Naive thymus-derived CD8-positive, alpha-beta T cell (primary cell): ENCODE data around the gene PTPRE. TPM values are rescaled to one million over a fixed set of nuclear protein-coding genes. Genes with fewer than 3 reads are reported as not detected.

Experiments
- ATAC-seq, 2 donors: fragments of 150-1000 bp; cut with Tn5 transposase in 1 of 2; sonication (Bioruptor Pico), chemical (Tn5 transposase) in 1 of 2; 1 replicate in 1 of 2; 2 replicates in 1 of 2; pipeline ENCODE4 v1.10.0; 2021; ENCODE audit warnings: mild to moderate bottlenecking in 2 of 2, moderate library complexity in 2 of 2
- POLR2A ChIA-PET: fragments of 350-600 bp; sonication (Branson Sonifier 250); formaldehyde crosslinking; loops from one replicate; lab custom pipeline; 2021; ENCODE audit warnings: antibody characterized with exemption; lab: Charles Lee
- DNase-seq, 10 donors: peaks; one replicate each; pipeline versions ENCODE4 v3.0.0 to v3.0.0-alpha.2; 2020 to 2022
- H3K27ac Mint-ChIP-seq, 10 donors: one replicate each; pipeline ENCODE4 v1.8.0; 2020 to 2022; ENCODE audit warnings: mild to moderate bottlenecking in 10 of 10, mixed read lengths in 10 of 10, moderate library complexity in 4 of 10, inconsistent platforms in 1 of 10
- H3K27me3 Mint-ChIP-seq, 5 donors: one replicate each; pipeline ENCODE4 v1.8.0; 2021 to 2022; ENCODE audit warnings: mixed read lengths in 5 of 5
- H3K36me3 Mint-ChIP-seq, 3 donors: one replicate each; pipeline ENCODE4 v1.8.0; 2020 to 2022; ENCODE audit warnings: mixed read lengths in 3 of 3, mild to moderate bottlenecking in 2 of 3, inconsistent platforms in 1 of 3
- H3K4me1 Mint-ChIP-seq, 4 donors: one replicate each; pipeline ENCODE4 v1.8.0; 2021 to 2022; ENCODE audit warnings: mixed read lengths in 4 of 4
- H3K4me3 Mint-ChIP-seq, 10 donors: one replicate each; pipeline ENCODE4 v1.8.0; 2020 to 2022; ENCODE audit warnings: mild to moderate bottlenecking in 10 of 10, mixed read lengths in 10 of 10, moderate library complexity in 6 of 10, inconsistent platforms in 1 of 10
- H3K9me3 Mint-ChIP-seq, 9 donors: one replicate each; pipeline ENCODE4 v1.8.0; 2020 to 2022; ENCODE audit warnings: mixed read lengths in 9 of 9, mild to moderate bottlenecking in 3 of 9, inconsistent platforms in 1 of 9, moderate library complexity in 1 of 9
- polyA plus RNA-seq, 3 donors: library from polyadenylated mRNA; unstranded; fragments of 300-500 nt; fragmentation: Illumina TruSeq; gene quantifications; one replicate each; pipeline ENCODE4 v1.2.3, GENCODE V29; 2021
- total RNA-seq, 8 experiments: library from RNA in 2 of 8; stranded (reverse) in 2 of 8; gene quantifications; one replicate each; pipeline ENCODE4 v1.2.3 and lab custom pipeline; 2021 to 2026

Gene PTPRE
- total and polyA plus RNA-seq, 5 experiments from 2014 or later: 7.8 to 29.5 (median 17.6) TPM

DNA sequence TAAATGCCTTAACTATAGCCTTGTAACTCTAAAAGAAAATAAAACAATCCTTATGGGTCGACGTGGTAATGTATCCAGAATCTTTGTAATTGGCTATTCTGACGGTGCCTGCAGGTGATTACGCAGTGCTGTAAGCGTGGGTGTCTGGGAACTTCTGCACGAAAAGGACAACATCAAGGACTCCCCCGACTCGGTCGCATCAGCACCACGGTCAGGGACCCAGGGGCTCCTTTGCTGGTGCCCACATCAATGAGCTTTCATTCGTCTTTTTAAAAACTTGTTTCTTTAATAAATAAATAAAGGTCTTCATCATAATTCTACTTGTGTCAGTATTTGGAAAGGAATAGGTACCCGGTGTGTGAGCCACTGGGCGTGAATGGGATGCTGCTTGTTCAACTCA, 206.1 kb downstream of the PTPRE start:
- Mint-ChIP-seq H3K36me3 (no peaks in the 10 kb centered on the region), H3K9me3 (no peaks in the 10 kb centered on the region)

DNA sequence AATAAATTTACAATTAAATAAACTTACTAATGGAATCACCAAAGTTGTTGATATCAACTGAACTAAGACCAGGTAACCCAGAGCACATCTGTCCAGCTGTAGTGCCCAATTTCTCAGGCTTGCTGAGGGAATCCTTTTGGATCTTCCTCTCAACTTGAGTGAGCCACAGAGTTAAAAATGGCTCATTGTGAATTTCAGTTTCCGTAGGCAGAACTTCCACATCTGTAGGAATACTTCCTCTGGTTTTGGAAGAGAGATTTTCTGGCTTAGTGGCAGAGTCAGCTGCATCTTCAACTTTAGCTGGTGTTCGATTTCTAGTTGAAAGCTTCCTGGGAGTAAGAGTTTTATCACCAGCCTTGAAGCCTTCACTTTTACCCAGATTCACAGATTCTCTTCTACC, 208.0 kb downstream of the PTPRE start:
- Mint-ChIP-seq H3K4me1 (no peaks in the 10 kb centered on the region), H3K27ac (no peak overlapping the region), H3K4me3 (no peak overlapping the region), H3K27me3 (peaks cover 0 to 11% (median 0%) of the 10 kb centered on the region in 5 donors), H3K9me3 (no peaks in the 10 kb centered on the region), H3K36me3 (no peaks in the 10 kb centered on the region)
- no peak for ATAC-seq
- POLR2A ChIA-PET: no interaction called here
- DNase-seq: no peak

More for the DNA sequence above, 206.1 kb downstream of the PTPRE start:
- Mint-ChIP-seq H3K4me3 (no peak overlapping the region), H3K27me3 (no peaks in the 10 kb centered on the region), H3K4me1 (no peaks in the 10 kb centered on the region), H3K27ac (no peak overlapping the region)
- ATAC-seq (no peak), DNase-seq (no peak)
- POLR2A ChIA-PET: no interaction called here

DNA sequence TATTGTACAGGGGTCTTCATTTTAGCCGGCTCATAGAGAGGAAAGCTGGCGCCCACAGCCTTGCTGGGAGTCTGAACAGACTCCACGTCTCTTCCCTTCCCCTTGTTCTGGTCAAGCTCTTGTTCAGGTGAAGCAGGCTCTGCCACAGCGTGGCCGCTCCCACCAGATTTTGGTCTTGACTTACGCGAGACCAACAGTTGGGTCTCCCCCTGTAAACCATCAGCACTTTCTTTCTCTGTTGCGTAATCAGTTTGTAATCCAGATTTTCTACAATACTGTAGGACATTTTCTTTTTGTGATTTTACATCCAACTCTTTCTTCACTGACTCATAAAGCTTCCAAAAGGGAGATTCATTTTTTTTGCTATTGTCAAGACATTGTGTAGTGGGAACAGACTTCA, 208.5 kb downstream of the PTPRE start:
- no peak for DNase-seq
- no peak for ATAC-seq
- H3K4me1 Mint-ChIP-seq: no peaks in the 10 kb centered on the region
- H3K27me3 Mint-ChIP-seq: peaks cover 0 to 14% (median 1%) of the 10 kb centered on the region in 5 donors
- no peaks in the 10 kb centered on the region for H3K36me3 Mint-ChIP-seq
- no peaks in the 10 kb centered on the region for H3K9me3 Mint-ChIP-seq
- no peak overlapping the region for H3K4me3 Mint-ChIP-seq
- no peak overlapping the region for H3K27ac Mint-ChIP-seq
- POLR2A ChIA-PET: no interaction called here

DNA sequence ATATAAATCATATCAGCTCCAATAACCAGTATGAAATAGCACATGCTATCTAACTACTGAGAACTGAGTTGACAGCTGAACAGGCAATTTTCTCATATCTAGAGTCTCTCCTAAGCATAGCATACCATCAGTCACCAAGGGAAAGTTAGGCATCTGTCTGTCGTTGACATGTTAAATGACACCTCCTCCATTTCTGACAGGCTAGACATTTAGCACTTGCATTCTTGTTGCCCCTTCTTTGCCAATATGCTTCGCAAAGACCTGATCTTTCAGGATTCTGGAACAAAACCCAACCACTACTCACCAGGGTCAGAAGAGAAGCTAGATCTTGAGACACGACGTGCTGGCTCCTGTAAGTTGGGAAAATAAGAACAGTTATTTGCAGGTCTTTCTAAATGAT, 209.3 kb downstream of the PTPRE start:
- peaks cover 0 to 22% (median 9%) of the 10 kb centered on the region in 5 donors for H3K27me3 Mint-ChIP-seq
- no peaks in the 10 kb centered on the region for H3K4me1 Mint-ChIP-seq

DNA sequence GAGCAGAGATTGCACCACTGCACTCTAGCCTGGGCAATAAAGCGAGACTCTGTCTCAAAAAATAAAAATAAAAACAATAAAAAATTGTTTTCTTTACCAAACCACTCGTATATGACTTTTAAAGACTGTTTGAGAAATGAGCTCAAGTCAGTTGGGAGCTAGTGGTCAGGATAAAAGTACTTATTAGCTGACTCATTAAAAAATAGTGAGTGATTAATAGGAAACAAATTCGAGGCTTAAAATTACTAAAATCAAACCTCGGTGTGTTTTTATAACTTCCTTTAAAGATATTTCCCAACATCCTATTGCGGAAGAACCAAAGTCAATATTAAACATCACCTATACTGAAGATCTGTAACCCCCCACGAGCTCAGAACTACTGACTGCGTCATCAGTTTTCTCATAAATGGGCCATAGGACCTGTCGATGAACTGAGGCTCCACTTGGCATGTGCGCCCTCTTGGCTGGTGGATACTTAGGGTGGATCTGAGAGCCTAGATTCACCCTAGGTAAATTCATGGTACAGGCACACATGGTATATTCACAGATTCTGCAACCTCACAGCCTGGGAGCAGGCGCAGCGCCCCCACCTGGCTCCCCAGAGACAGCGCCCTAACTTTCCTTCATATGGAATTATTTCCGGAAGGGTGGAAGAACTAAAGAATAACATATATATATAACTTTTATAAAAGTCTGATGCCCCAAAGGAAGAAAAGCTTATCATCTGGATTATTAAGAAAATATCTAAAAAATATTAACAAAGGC, 210.1 kb downstream of the PTPRE start:
- Mint-ChIP-seq H3K27ac (no peak overlapping the region), H3K9me3 (no peaks in the 10 kb centered on the region), H3K4me1 (no peaks in the 10 kb centered on the region), H3K36me3 (no peaks in the 10 kb centered on the region), H3K27me3 (peaks cover 0 to 26% (median 13%) of the 10 kb centered on the region in 5 donors), H3K4me3 (no peak overlapping the region)
- DNase-seq (no peak), ATAC-seq (no peak)
- POLR2A ChIA-PET: no interaction called here

More for the DNA sequence above, 209.3 kb downstream of the PTPRE start:
- DNase-seq (no peak), ATAC-seq (no peak)
- Mint-ChIP-seq H3K9me3 (no peaks in the 10 kb centered on the region), H3K4me3 (no peak overlapping the region), H3K36me3 (no peaks in the 10 kb centered on the region), H3K27ac (no peak overlapping the region)
- POLR2A ChIA-PET: no interaction called here

DNA sequence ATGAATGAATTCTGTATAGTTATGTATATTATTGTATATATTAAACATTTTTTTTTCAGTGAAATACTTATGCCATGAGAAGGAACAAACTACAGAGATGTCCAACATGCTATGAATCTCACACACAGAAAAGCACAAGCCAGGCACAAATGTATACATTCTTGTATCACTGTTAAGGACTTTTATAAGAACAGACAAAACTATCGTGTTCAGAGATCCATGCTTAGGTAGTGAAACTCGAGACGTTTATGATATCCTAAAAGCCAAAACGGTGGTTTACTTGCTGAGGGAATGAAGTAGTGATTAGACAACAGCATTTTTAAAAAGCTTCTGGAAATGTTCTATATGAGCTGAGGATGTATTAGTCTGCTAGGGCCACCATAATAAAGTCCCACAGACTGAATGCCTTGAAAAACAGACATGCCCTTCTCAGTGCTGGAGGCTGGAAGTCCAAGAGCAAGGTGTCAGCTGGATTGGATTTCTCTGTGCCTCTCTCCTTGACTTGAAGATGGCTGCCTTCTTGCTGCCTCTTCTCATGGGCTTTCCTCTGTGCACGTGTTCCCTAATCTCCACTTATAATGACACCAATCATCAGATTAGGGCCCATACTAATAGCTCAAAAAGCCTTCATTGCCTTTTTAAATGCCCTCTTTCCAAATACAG, 215.0 kb downstream of the PTPRE start:
- DNase-seq: no peak
- H3K4me3 Mint-ChIP-seq: no peak overlapping the region
- POLR2A ChIA-PET: no interaction called here
- no peaks in the 10 kb centered on the region for H3K36me3 Mint-ChIP-seq
- peaks cover 6 to 20% (median 11%) of the 10 kb centered on the region in 4 donors for H3K4me1 Mint-ChIP-seq
- no peak for ATAC-seq
- H3K27me3 Mint-ChIP-seq: peaks cover 22 to 60% (median 31%) of the 10 kb centered on the region in 5 donors
- no peaks in the 10 kb centered on the region for H3K9me3 Mint-ChIP-seq
- H3K27ac Mint-ChIP-seq: no peak overlapping the region

DNA sequence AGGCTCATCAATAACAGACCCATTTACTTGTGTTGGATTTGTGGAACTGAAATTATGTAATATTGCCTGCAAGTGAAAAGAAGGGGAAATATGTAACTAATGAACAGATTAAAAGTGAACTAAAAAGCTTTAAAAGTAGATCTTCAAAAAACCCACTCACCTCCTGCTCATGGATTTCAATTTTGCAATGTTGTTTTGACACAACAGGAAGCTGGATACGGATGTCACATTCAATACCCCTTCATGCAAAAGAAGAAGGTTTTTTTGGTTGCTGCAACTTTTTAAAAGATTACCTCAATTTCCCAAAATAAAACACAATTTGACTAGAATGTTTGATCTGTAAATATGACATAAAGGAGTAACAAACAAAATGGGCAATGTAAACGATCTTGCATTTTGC, 216.0 kb downstream of the PTPRE start:
- no peaks in the 10 kb centered on the region for H3K36me3 Mint-ChIP-seq
- peaks cover 22 to 60% (median 31%) of the 10 kb centered on the region in 5 donors for H3K27me3 Mint-ChIP-seq
- no peaks in the 10 kb centered on the region for H3K9me3 Mint-ChIP-seq
- POLR2A ChIA-PET: interaction anchor here (0.5 kb wide), 1 partner anchor 49 kb away, joined by 5 read pairs; no protein-coding TSS in a partner anchor
- no peak for DNase-seq
- no peak overlapping the region for H3K27ac Mint-ChIP-seq
- H3K4me3 Mint-ChIP-seq: no peak overlapping the region
- H3K4me1 Mint-ChIP-seq: peaks cover 6 to 24% (median 16%) of the 10 kb centered on the region in 4 donors
- no peak for ATAC-seq

DNA sequence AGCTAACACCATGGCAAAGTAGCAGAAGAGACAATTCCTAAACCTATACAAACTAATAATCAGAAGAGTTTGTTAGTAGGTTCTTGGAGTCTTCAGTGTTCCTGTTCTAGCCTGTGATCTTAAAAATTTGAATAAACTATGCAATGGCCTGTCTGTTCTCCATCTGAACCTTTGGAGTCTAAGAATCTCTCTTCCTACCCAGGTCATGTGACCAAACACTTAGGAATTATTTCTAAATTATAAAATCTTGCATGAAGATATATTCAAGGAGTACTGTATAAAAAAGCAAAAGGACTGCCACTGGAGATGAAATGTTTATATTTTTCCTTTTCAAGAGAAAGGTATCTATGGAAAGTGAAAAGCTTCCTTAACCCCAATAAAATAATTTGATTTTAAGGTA, 216.9 kb downstream of the PTPRE start:
- Mint-ChIP-seq H3K4me3 (no peak overlapping the region), H3K36me3 (no peaks in the 10 kb centered on the region), H3K27ac (no peak overlapping the region), H3K9me3 (no peaks in the 10 kb centered on the region), H3K4me1 (peaks cover 6 to 24% (median 16%) of the 10 kb centered on the region in 4 donors), H3K27me3 (peaks cover 22 to 55% (median 31%) of the 10 kb centered on the region in 5 donors)
- ATAC-seq (no peak), DNase-seq (no peak)
- POLR2A ChIA-PET: no interaction called here

DNA sequence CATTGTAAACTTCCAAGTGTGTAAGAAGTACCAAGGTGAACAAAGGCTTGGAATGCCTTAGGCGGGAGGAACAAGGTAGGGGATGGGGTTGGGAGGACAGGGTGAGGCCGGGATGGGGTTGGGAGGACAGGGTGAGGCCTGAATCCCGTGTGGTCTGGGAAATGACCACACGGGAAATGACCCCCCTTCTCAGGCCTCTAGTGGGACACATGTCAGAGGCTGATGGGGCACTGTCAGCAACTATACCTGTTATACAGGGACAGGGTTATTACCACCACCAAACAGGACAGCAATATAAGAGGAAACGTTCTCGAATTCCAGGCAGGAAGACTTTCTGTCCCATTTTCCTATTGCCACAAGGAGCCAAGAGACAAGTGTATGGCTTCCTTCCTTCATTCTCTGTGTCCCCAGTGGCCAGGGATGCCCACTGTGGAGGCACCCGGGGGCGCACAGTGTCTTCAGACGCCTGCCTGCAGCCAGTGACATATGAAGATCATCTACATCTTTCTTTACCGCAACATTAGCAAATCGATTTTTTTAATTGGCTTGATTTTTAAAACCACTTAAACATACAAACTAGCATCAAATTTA, 218.0 kb downstream of the PTPRE start:
- DNase-seq: no peak
- peaks cover 6 to 24% (median 16%) of the 10 kb centered on the region in 4 donors for H3K4me1 Mint-ChIP-seq
- peak overlapping the region in 1 of 10 donors; percentile 62 for H3K27ac Mint-ChIP-seq
- no peak for ATAC-seq
- H3K9me3 Mint-ChIP-seq: no peaks in the 10 kb centered on the region
- H3K36me3 Mint-ChIP-seq: no peaks in the 10 kb centered on the region
- POLR2A ChIA-PET: no interaction called here
- H3K4me3 Mint-ChIP-seq: peak overlapping the region; percentile 71 to 90 (median 86)
- peaks cover 22 to 48% (median 31%) of the 10 kb centered on the region in 5 donors for H3K27me3 Mint-ChIP-seq

DNA sequence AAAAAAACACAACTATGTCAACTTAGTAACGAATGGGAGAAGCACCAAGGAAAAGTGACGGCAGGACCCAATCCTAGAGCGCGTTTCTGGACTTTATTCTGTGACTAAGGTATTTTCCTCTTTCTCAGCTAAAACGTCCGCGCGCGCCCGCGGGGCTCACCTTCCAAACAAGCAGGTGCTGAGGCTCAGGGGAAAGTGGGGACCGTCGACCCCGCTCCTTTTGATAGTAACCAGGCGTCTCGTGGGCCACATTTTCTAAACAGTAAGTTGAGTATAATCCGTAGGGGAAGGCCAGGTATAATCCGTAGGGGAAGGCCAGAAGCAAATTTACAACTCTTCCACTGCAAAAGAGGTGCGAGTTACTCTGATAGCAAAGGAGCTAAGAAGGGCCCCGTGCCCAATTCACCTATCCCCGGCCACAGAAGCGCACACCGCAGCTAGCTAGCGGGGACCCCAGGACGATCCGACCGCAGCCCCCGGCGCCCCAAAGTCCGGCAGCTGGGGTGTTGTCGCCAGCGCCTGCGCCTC, 218.6 kb downstream of the PTPRE start:
- peak overlapping the region in 3 of 10 donors; percentile 34 to 77 (median 62) for H3K27ac Mint-ChIP-seq
- H3K4me3 Mint-ChIP-seq: peak overlapping the region; percentile 71 to 90 (median 86)
- peaks cover 22 to 44% (median 29%) of the 10 kb centered on the region in 5 donors for H3K27me3 Mint-ChIP-seq
- ATAC-seq (no peak), DNase-seq (peak in 3 of 10 donors; percentile 15 to 25 (median 24))
- no peaks in the 10 kb centered on the region for H3K9me3 Mint-ChIP-seq
- H3K36me3 Mint-ChIP-seq: no peaks in the 10 kb centered on the region
- POLR2A ChIA-PET: no interaction called here
- H3K4me1 Mint-ChIP-seq: peaks cover 6 to 24% (median 16%) of the 10 kb centered on the region in 4 donors

DNA sequence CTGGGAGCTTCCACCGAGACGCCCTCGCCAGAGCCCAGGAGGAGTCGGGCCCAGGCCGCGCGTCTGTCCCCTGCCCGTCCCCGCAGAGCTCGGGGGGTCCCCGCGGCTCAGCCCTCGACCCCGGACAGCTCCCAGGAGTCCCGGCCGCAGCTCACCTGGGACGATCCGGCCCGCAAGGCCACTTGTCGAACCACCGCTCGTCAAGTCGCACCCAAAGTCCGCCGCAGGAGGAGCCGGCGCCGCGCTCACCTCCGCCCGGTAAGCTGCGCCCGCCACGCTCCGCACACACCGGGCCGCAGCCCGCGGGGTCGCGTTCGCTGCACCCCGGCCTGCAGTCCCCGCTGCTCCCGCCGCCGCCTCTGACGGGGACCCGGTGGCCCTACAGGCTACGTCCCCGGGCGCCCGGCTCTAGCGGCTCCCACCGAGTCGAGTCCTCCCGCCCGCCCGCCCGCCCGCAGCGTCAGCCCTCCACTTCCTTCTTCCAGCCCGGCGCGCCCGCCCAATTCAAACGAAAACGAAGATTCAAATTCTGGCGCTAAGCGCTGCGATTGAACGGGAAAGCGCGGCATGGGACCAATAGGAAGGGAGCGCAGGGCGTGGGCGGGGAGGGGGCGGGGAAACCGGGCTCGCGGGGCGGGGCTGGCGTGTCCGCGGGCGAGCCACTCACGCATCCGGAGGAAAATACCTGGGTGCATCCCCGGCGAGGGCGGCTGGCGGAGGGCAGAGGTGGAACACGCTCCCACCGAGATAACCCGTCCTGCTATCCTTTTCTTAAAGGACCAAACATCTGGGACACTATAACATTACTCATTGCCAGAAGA, 219.3 kb downstream of the PTPRE start, which contains the start of gene MKI67:
Gene MKI67, minus strand, starts transcription at position 480 of the 821 bp plus-strand sequence. CDS start 756 bp downstream, outside the sequence.
- Mint-ChIP-seq H3K9me3 (no peaks in the 10 kb centered on the region), H3K36me3 (no peaks in the 10 kb centered on the region), H3K27me3 (peaks cover 22 to 38% (median 24%) of the 10 kb centered on the region in 5 donors), H3K27ac (peak within 1 kb of the TSS; percentile 4 to 92 (median 52)), H3K4me3 (peak within 1 kb of the TSS; percentile 81 to 91 (median 90)), H3K4me1 (peaks cover 6 to 24% (median 16%) of the 10 kb centered on the region in 4 donors)
- peak; percentile 93 to 94 for ATAC-seq
- DNase-seq: peak; percentile 81 to 93 (median 86)
- POLR2A ChIA-PET: no interaction called here

DNA sequence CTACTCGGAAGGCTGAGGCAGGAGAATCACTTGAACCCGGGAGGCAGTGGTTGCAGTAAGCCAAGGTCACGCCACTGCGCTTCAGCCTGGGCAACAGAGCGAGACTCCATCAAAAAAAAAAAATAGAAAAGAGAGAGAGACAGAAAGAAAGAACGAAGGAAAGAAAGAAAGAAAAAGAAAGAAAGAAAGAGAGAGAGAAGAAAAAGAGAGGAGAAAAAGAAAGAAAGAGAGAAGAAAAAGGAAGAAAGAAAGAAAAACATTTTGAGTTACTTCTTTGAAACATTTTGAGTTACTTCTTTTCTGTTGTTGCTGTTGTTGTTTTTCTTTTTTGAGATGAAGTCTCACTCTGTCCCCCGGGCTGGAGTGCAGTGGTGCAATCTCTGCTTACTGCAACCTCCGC, 221.7 kb downstream of the PTPRE start:
- POLR2A ChIA-PET: no interaction called here

More for the DNA sequence above, 221.7 kb downstream of the PTPRE start:
- Mint-ChIP-seq H3K27me3 (peaks cover 12 to 19% (median 14%) of the 10 kb centered on the region in 5 donors), H3K27ac (peak overlapping the region in 1 of 10 donors; percentile 44), H3K9me3 (no peaks in the 10 kb centered on the region), H3K4me3 (no peak overlapping the region), H3K36me3 (no peaks in the 10 kb centered on the region), H3K4me1 (peaks cover 6 to 20% (median 16%) of the 10 kb centered on the region in 4 donors)
- ATAC-seq (no peak), DNase-seq (no peak)
